HG03135 (cell line): Measurements from ENCODE around the gene KLHL29.

ENCODE experiments used
- ATAC-seq: cut with Tn5 transposase; IDR thresholded peaks from one replicate; pipeline ENCODE4 v1.9.1; 2021; ENCODE audit warnings: mild to moderate bottlenecking, moderate library complexity; ENCODE audit not compliant: unreplicated experiment

Gene KLHL29

DNA sequence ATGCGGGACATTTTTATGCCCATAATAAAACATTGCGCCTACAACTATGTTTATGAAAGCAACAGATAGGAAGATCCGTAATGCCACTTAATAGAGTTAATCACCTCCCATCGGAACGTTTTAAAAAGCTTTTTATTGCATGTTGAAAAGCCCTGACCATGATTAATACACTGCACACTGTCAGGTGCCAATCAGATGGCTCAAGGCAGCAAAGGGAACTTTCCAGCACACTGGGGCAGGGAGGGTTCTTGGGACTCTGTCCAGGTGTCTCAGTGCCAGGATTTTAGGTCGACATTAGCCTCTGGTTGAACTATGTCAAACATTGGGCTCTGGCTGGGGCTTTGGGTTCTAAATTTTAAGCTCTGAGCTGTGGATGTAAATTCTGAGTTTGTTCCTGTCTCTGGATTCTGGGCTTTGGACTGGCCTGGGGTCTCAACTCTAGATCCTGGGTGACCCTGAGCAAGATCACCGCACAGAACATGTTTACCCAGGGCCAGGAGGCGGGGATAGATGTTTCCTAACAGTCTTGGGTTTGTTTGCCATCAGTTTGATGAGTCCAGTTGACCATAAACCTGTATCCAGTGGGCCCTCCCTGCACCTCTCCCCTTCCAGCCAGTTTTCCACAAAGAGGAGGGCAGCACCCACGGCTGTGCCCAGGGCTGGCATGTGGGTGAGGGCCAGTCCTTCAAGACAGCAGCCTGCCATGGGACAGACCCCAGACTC is 279.2 kb downstream of the KLHL29 start:
- ATAC-seq = no peak

DNA sequence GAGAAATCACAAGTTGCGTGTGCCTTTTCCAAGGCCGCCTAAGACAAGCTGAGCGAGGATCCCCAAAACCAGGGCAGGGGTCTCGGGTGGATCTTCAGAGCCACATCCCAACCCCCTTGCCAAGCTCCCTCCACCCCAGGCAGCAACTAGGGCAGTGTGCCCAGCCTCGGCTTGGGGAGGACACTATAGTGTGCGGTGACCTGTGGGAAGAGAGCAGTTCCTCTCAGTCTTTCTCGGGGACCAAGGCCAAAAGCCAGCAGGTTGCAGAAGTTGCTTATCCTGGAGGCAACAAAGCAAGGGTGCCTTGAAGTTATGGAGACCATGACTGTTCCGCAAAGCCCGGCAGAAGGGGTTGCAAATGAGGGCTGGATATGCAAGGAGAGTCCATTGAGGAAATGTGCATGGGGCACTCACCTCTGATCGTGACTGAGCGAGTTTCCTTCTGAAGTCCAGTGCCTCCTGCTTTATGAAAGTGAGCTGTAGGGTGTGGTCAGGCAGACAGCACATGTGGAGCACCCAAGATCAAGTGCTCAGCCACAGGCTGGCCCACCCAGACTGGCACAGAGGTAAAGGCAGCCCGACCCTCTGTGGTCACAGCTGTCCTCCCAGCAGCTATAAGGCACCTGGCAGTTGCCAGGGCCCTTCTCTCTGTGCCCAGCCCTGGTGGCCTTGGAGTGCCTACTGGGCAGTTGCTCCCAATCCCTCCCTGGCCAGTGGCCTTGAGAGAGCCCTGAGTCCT is 281.4 kb downstream of the KLHL29 start:
- no peak for ATAC-seq

DNA sequence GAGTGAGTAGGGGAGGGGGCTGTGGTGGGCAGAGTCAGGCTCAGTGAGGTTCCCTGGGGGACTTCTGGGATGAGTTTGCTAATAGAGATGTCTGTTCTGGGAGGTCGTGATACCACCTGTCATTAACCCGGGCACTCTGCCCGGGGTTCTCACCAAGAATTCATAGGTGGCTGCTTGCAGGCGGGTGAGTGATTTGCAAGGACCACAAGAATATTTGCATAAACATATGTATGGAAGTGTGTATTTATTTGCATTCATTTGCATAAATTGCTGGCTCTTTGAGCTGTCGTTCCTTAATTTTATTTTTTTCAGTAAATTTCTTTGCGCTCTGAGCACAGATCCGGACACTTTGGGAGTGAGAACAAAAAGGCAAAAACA is 282.0 kb downstream of the KLHL29 start:
- no peak for ATAC-seq

DNA sequence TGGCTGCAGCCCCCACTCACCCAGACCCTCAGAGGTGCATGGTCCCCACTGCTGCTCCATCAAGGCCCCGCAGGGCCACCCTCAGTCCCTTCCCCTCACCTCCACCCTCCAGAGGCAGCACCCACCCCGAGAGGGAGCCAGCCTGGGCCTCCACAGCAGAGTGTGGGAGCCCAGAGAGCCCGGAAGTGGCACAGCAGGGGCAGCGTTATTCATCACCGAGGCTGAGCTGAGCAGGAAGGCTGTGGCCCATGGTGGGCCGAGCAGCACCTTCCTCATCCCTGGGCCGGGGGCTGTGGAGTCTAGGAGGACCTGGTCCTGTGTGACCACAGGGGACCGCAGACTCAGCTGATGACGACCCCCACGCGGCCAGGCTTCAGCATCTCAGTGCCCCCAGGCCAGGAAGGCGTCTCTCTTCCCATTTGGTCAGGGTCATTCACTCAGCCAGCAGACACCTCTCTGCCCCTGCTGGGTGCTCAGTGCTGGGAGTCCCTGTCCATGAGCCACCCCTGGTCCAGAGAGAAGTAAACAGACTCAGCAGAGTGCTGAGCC is 283.9 kb downstream of the KLHL29 start:
- ATAC-seq = no peak

DNA sequence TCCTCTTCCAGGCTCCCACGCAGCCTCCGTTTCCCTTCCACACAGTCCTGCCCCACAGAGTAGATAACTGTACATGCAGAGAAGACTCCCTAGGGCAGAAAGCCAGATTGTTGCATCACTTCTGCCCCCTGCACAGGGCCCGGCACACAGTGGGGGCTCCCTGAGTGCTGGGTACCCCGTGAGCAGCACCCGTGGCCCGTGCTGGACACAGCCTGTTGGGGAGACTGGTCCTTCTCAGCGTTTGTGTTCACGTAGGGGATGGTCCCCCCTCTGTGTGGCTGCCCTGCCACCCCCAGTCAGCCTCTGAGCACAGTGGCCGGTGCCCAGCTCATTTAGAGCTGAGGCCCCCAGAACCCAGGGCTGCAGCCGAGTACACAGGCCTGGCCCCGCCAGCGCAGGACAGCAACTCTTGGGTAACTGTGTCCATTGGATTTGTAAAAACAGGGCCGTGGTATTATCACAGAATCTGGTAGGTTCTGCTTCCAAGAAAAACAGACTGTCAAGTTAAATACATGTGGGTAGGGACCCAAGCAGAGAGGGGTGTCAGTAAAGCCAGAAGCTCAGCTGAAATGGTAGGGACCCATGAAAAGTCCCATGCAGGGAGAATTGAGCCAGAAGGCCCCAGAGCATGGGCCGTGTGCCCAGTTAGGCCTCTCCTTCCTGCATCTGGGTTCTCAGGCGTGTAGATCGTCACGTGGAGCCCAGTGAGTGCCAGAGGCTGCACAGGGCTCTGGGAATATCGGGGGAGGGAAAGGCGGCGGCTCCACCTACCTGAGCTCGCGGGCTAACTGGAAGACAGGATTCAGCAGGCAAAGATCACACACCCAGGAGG is 284.6 kb downstream of the KLHL29 start:
- ATAC-seq = no peak

DNA sequence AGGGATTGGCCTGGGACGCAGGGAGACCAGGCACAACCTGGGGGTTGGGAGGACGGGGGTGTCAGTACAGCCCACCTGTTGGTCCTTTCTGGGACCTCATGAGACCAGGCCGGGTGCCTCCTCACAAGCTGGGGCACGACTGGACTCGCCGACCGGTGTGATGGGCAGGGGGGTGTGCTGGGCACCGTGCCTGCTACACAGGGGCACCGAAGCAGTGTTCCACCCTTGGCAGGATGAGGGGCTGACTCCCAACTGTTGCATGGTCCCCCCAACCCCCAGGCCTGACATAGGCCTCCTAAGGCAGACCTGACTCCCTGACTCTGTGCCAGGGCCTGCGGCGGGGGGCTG is 285.2 kb downstream of the KLHL29 start:
- no peak for ATAC-seq

DNA sequence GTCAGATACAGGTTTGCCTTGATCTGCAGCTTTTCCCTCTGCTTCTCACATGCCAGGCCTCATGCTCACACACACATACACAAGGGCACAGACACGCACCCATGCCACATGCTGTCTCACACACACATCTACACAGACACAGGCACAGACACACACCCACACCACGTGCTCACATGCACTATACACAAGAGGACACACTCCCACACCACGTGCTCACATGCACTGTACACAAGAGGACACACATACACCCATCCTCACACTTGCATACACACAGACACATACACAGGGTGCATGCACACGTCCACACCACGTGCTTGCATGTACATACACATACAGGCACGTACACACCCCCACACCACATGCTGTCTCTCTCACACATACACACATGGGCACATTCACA is 288.1 kb downstream of the KLHL29 start:
- ATAC-seq = no peak

DNA sequence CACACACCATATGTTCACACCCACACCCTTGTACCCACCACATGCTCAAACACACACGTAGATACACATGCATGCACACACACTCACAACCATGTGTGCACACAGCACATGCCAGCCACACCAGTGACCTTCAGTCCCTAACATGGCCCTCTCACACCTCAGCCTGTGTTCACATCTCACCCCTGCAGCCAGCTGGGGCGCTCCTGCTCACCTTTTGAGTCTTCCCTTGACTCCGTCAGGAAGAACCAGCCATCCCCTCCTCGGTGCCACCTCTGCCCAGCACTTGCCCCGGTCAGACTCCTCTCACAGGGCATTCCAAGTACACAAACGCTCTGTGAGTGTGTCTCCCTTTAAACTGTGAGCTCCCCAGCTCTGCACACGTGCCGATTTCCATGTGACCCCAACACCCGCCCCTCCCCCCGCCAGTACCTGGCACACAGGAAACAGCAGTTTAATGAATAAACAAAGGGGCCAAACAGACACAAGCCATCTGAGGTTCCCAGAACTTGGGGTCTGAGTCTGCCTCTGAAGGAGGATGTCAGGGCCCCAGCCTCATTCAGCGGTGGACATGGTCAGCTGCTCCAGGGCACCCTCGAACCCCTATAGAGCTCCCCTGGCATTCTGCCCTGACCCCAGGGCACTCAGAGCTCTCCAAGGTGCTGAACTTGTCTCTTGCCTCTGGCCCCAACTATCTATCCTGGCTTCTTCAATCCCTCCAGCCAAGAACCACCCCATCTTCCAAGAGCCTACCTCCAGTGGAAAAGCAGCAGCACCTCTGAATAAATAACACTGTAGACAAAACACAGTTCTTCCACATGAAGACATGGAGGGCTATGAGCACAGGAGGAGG is 289.1 kb downstream of the KLHL29 start:
- no peak for ATAC-seq

DNA sequence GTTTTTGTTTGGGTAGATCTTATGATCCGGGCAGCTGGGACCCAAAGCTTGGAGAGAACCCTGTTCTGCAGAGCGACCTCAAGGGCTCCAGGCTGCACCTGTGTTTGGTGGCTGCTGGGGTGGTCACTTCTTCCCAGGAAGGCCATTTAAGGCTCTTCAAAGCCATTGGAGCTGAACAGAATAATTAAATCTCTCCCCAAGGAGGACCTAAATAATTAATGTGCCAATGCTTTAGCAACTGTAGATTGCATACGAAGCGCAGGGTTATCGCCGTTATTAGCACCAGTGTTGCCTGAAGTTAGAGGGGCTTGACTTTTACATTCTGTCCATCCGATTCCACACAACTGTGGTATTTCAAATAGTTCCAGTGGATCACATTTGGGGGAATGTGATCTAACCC is 290.5 kb downstream of the KLHL29 start:
- ATAC-seq = no peak

DNA sequence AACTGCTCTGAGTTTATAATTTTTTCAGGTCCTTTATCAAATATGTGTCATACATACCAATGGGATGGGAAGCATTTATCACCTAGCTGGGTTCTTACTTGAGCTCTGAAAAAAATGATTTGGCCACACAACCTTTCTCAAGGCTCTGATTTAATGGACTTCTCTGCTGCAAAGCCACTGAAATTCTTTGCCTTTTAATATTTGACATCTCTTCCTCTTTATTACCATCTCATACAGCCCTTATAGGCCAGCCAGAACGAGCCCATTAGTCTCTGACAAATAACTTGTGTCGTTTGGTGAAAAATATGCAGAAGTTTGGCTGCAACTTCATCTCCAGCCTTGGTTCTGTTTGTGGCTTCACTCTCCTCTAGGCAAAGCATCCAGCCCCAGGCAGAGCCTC is 292.9 kb downstream of the KLHL29 start:
- no peak for ATAC-seq

DNA sequence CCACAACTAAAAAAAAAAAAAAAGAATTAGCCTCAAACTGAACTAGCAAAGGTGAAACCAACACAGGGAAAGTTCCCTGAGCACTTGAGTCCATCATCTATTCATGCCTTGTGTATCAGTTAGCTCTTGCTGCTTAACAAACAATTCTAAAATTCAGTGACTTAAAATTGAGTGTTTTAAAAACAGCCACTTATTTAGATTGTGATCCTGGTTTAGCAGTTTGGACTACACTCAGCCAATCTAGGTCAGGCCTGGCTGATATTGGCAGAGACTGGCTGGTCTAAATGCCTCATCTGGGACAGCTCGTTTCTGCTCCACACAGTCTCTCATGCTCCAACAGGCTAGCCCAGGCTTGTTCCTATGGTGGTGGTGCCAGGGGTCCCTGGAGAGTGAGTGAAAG is 294.1 kb downstream of the KLHL29 start:
- ATAC-seq = no peak

DNA sequence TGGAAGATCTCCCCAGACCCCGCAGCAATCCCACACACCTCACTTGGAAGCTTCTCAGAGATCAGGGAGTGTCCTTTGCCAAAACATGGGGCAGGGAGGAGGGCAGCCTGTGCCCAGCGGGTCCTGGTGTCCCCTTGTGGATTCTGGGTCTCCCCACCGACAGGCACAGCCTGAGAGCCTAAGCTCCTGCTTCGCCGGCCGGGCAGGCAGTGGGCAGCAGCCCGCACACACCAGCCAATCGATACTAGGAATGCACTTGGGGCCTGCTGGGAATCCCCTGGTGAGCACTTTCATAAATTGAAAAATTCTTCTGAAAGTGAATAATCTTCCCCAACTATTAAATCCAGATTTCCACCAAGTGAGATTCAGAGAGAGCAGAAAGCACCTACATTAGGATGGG is 296.0 kb downstream of the KLHL29 start:
- ATAC-seq = no peak

DNA sequence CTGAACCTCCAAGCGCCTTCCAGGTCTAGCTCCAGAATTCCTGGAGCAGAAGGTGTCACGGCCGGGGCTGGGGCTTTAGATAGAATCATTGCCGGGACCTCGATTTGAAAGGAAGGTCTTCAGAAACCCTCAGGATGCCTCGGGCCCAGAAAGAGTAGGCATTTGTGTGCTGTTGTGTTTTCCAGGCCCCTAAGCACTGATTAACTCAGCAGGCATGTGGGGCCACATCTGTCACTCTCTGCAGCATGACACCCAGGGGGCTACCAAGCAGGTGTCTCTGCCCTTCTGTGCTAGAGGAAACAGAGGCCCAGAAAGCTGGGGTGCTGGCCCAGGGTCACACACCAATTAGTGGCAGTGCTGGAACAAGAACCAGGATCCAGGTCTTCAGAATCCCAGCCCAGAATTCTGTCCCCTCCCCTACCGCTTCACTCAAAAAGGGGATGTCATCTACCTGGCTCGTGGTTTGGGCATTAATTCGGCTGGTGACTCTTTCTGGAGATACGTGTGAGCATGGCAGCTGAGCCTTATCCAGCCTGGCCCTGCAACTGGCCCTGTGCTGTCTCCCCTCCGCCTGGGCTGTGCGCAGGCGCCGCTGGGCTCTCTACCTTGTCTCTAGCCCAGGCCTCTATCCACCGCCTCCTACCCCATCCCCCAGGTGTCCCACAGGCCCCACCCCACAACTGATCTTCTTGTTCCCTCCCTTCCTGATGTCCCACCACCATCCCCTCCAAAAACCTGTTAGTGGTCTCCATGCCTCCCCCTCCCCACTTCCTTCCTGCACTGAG is 296.6 kb downstream of the KLHL29 start:
- no peak for ATAC-seq

DNA sequence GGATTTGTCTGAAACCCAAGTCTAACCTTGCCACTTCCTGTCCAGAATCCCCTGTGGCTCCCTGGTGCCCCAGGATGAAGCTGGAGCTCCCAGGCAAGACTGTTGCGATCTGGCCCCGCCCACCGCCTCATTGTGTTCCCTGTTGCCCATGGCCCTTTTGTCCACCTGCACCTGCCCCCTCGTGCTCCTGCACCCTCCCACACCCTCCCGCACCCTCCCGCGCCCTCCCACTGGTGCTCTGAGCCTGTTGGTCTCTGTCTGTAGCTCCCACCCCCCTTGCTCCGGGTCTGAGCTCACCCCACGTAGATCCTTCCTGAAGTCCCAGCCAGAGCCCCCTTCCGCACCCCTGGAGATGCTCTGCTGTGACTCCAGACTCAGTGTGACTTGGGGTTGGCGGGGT is 297.5 kb downstream of the KLHL29 start:
- ATAC-seq = no peak

DNA sequence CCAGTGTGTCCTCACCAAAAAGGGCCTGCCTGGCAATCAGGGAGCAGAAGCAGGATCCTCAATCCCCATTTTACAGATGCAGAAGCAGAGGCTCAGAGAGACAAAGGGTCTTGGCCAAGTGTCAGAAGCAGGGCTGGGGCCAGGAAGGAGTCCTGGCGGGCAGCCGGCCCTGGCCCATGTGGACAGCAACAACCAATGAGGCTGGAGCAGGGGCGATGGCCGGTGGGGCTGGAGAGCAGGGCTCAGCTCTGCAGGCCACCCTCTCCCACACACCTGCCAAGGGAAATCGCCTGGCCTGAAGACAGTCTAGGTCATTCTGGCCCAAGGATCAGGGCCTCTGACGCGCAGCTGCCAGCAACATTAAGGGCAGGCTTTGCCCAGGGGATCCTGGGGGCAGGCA is 298.0 kb downstream of the KLHL29 start:
- no peak for ATAC-seq

DNA sequence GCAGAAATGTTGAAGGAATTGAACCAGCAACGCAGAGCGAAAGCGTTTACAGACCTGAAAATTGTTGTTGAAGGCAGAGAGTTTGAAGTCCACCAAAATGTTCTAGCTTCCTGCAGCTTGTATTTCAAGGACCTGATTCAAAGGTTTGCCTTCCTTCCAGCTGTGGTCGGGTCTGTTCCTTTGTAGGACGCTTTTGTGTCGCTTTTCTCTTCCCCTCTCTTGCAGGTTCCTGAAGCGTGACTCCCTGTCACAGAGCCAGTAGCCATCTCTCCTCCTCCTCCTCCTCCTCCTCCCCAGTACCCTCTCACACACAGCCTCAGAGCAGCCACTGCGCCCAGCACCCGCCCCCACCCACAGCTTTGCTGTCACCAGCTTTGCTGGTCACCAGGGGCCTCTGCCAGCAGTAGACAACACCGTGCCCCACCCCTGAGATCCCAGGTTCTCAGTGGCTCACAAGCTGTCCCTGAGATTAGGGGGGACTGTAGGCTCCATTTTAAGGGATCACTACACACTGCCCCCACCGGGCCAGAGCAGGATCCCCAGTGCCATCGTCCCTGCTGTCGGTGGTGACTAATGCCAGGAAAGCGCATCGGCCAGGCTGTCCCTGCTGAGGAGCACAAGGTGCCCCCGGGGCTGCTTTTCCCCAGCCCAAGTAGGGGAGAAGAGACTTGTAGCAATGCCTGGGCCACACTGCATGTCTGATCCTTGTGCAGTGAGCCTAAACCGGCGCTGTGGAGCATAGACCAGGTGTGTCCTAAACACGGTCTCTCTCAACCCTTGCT is 299.6 kb downstream of the KLHL29 start:
- ATAC-seq = no peak

DNA sequence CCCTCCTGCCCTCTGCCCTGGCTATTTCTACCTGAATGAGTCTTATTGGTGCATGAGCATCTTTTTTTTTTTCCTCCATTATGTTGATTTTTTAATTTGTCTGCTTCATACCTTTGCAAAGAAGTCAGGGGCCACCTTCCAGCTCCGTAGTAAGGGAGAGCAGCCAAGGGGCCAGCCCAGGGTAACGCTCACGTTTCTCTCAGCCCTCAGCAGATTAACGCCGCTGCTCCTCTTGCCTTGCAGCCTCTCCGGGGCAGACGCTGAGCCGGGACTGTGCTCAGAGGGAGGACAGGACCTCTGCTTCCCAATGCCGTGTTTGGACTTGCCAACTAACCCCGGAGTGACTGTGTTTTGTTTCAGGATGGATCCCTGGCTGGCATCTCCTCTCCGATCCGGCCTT is 300.2 kb downstream of the KLHL29 start:
- ATAC-seq = no peak

DNA sequence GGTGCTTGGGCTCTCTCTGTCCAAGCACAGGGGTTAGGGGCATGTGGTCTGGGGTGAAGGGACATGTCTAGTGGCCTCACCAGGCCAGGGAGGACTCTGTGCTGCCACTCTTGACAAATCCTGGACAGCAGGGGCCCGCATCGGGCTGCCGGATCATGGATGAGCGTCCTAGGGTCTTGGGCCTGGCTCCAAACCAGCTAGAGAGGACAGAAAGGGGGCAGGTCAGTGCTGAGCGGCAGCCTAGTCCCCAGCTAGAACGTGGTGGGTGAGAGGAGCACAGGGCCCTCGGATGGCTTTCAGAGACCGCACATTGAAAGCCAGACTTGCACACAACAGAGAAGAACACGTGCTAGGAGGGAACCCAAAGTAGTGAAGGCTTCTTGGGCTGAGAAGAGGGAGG is 300.7 kb downstream of the KLHL29 start:
- no peak for ATAC-seq

DNA sequence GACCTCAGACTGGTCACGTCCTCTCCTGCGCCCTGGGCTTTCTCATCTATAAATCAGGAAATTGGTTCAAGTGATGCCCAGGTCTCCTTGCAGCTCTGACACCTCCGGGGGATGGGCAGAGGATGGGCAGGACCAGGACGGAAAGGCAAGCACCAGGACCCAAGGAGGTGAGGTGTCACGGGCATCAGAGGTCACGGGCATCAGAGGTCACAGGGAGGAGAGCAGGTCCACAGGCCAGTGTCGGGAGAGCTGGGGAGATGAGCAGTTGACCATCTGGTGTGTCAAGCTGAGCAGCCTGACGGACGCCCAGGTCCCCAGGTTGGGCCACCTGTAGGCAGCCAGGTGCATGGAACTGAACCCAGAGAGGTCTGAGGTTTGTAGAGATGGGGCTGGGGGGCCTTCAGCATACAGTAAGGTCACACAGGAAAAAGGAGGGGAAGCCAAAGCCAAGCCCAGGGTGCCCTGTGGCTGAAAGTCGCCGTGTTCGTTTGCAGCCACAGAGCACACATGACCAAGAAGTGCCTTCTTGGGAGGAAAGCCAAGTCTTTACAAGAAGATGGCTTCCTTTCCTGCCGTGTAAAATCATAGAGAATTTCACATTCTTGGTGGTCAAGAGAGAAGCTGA is 301.5 kb downstream of the KLHL29 start:
- no peak for ATAC-seq
